ENCODE data around the gene HOOK2.
"Not testable (repeated sequence)": the region's sequence is repeated elsewhere in the genome, so short reads cannot be mapped to it uniquely, and the experiment has no call there.

The HOOK2 gene

GRCh38 chr19:12727745-12728433 lies 47.5 kb downstream of the HOOK2 start:
- Histone ChIP-seq H3K9me3 (ENCODE audit: control insufficient read depth, low read length) (no peaks in the 10 kb centered on the region), H3K4me3 (ENCODE audit: low read length) (no peak overlapping the region), H3K9ac (ENCODE audit: low read length) (no peak overlapping the region), H3K36me3 (ENCODE audit: control insufficient read depth, insufficient read depth, low read length) (no peaks in the 10 kb centered on the region), H3K4me1 (ENCODE audit: control insufficient read depth, insufficient read depth, low read length) (peaks cover 28% of the 10 kb centered on the region), H3K27me3 (ENCODE audit: control insufficient read depth, insufficient read depth, low read length) (no peaks in the 10 kb centered on the region)

- Histone ChIP-seq H3K4me1 (ENCODE audit: control insufficient read depth, insufficient read depth, low read length) (peaks cover 22% of the 10 kb centered on the region), H3K4me3 (ENCODE audit: low read length) (no peak overlapping the region), H3K36me3 (ENCODE audit: control insufficient read depth, insufficient read depth, low read length) (no peaks in the 10 kb centered on the region)
Measured at GRCh38 chr19:12726988-12727316, 48.4 kb downstream of the HOOK2 start.

GRCh38 chr19:12725612-12726011 lies 49.7 kb downstream of the HOOK2 start:
- peaks cover 19% of the 10 kb centered on the region for H3K4me1 ChIP-seq (ENCODE audit: control insufficient read depth, insufficient read depth, low read length)
- not testable (repeated sequence) for H3K27me3 ChIP-seq (ENCODE audit: control insufficient read depth, insufficient read depth, low read length); H3K9ac ChIP-seq (ENCODE audit: low read length); H3K9me3 ChIP-seq (ENCODE audit: control insufficient read depth, low read length); H3K36me3 ChIP-seq (ENCODE audit: control insufficient read depth, insufficient read depth, low read length); H3K4me3 ChIP-seq (ENCODE audit: low read length)

More at GRCh38 chr19:12726988-12727316, 48.4 kb downstream of the HOOK2 start:
- no peak overlapping the region for H3K9ac ChIP-seq (ENCODE audit: low read length)
- H3K9me3 ChIP-seq (ENCODE audit: control insufficient read depth, low read length): no peaks in the 10 kb centered on the region
- H3K27me3 ChIP-seq (ENCODE audit: control insufficient read depth, insufficient read depth, low read length): no peaks in the 10 kb centered on the region

- Histone ChIP-seq H3K4me3 (ENCODE audit: low read length) (peak within 1 kb of the TSS; percentile 62), H3K9me3 (ENCODE audit: control insufficient read depth, low read length) (no peaks in the 10 kb centered on the region), H3K9ac (ENCODE audit: low read length) (peak within 1 kb of the TSS; percentile 74), H3K36me3 (ENCODE audit: control insufficient read depth, insufficient read depth, low read length) (no peaks in the 10 kb centered on the region), H3K27me3 (ENCODE audit: control insufficient read depth, insufficient read depth, low read length) (no peaks in the 10 kb centered on the region), H3K4me1 (ENCODE audit: control insufficient read depth, insufficient read depth, low read length) (peaks cover 19% of the 10 kb centered on the region)
Measured at GRCh38 chr19:12723641-12724426, 51.5 kb downstream of the HOOK2 start, which contains the start of gene TNPO2. TSS of gene TNPO2 (minus strand) at chr19:12723932. CDS start at chr19:12720977, 2,955 bp downstream.

GRCh38 chr19:12723381-12723640 lies 52.0 kb downstream of the HOOK2 start:
- Histone ChIP-seq H3K27me3 (ENCODE audit: control insufficient read depth, insufficient read depth, low read length) (no peaks in the 10 kb centered on the region), H3K9me3 (ENCODE audit: control insufficient read depth, low read length) (no peaks in the 10 kb centered on the region), H3K4me1 (ENCODE audit: control insufficient read depth, insufficient read depth, low read length) (peaks cover 19% of the 10 kb centered on the region), H3K36me3 (ENCODE audit: control insufficient read depth, insufficient read depth, low read length) (no peaks in the 10 kb centered on the region), H3K9ac (ENCODE audit: low read length) (peak overlapping the region; percentile 74), H3K4me3 (ENCODE audit: low read length) (peak overlapping the region; percentile 62)

- Histone ChIP-seq H3K9ac (ENCODE audit: low read length) (peak overlapping the region; percentile 90), H3K27me3 (ENCODE audit: control insufficient read depth, insufficient read depth, low read length) (no peaks in the 10 kb centered on the region), H3K4me1 (ENCODE audit: control insufficient read depth, insufficient read depth, low read length) (peaks cover 19% of the 10 kb centered on the region), H3K9me3 (ENCODE audit: control insufficient read depth, low read length) (no peaks in the 10 kb centered on the region), H3K36me3 (ENCODE audit: control insufficient read depth, insufficient read depth, low read length) (no peaks in the 10 kb centered on the region), H3K4me3 (ENCODE audit: low read length) (peak overlapping the region; percentile 62)
Measured at GRCh38 chr19:12722566-12723380, 52.6 kb downstream of the HOOK2 start.

- H3K9ac ChIP-seq (ENCODE audit: low read length): peak overlapping the region; percentile 90
- H3K36me3 ChIP-seq (ENCODE audit: control insufficient read depth, insufficient read depth, low read length): no peaks in the 10 kb centered on the region
- H3K27me3 ChIP-seq (ENCODE audit: control insufficient read depth, insufficient read depth, low read length): no peaks in the 10 kb centered on the region
- H3K4me1 ChIP-seq (ENCODE audit: control insufficient read depth, insufficient read depth, low read length): peaks cover 19% of the 10 kb centered on the region
- peak overlapping the region; percentile 87 for H3K4me3 ChIP-seq (ENCODE audit: low read length)
- H3K9me3 ChIP-seq (ENCODE audit: control insufficient read depth, low read length): no peaks in the 10 kb centered on the region
Measured at GRCh38 chr19:12721656-12722565, 53.4 kb downstream of the HOOK2 start.

- Histone ChIP-seq H3K9me3 (ENCODE audit: control insufficient read depth, low read length) (no peaks in the 10 kb centered on the region), H3K4me1 (ENCODE audit: control insufficient read depth, insufficient read depth, low read length) (peaks cover 19% of the 10 kb centered on the region), H3K4me3 (ENCODE audit: low read length) (peak overlapping the region; percentile 87), H3K36me3 (ENCODE audit: control insufficient read depth, insufficient read depth, low read length) (no peaks in the 10 kb centered on the region), H3K27me3 (ENCODE audit: control insufficient read depth, insufficient read depth, low read length) (no peaks in the 10 kb centered on the region), H3K9ac (ENCODE audit: low read length) (peak overlapping the region; percentile 90)
Measured at GRCh38 chr19:12720851-12721655, 54.3 kb downstream of the HOOK2 start.

- H3K9me3 ChIP-seq (ENCODE audit: control insufficient read depth, low read length): no peaks in the 10 kb centered on the region
- peak overlapping the region; percentile 90 for H3K9ac ChIP-seq (ENCODE audit: low read length)
- H3K27me3 ChIP-seq (ENCODE audit: control insufficient read depth, insufficient read depth, low read length): no peaks in the 10 kb centered on the region
- H3K36me3 ChIP-seq (ENCODE audit: control insufficient read depth, insufficient read depth, low read length): no peaks in the 10 kb centered on the region
- peaks cover 19% of the 10 kb centered on the region for H3K4me1 ChIP-seq (ENCODE audit: control insufficient read depth, insufficient read depth, low read length)
- H3K4me3 ChIP-seq (ENCODE audit: low read length): peak overlapping the region; percentile 14
Measured at GRCh38 chr19:12720296-12720695, 55.1 kb downstream of the HOOK2 start.

- no peaks in the 10 kb centered on the region for H3K4me1 ChIP-seq (ENCODE audit: control insufficient read depth, insufficient read depth, low read length)
- H3K4me3 ChIP-seq (ENCODE audit: low read length): no peak overlapping the region
- H3K36me3 ChIP-seq (ENCODE audit: control insufficient read depth, insufficient read depth, low read length): peaks cover 6% of the 10 kb centered on the region
- H3K9ac ChIP-seq (ENCODE audit: low read length): no peak overlapping the region
- H3K9me3 ChIP-seq (ENCODE audit: control insufficient read depth, low read length): no peaks in the 10 kb centered on the region
- no peaks in the 10 kb centered on the region for H3K27me3 ChIP-seq (ENCODE audit: control insufficient read depth, insufficient read depth, low read length)
Measured at GRCh38 chr19:12715929-12716328, 59.4 kb downstream of the HOOK2 start.

GRCh38 chr19:12715102-12715501 lies 60.2 kb downstream of the HOOK2 start:
- Histone ChIP-seq H3K9ac (ENCODE audit: low read length) (no peak overlapping the region), H3K27me3 (ENCODE audit: control insufficient read depth, insufficient read depth, low read length) (no peaks in the 10 kb centered on the region), H3K4me3 (ENCODE audit: low read length) (no peak overlapping the region), H3K9me3 (ENCODE audit: control insufficient read depth, low read length) (no peaks in the 10 kb centered on the region), H3K4me1 (ENCODE audit: control insufficient read depth, insufficient read depth, low read length) (no peaks in the 10 kb centered on the region), H3K36me3 (ENCODE audit: control insufficient read depth, insufficient read depth, low read length) (peaks cover 6% of the 10 kb centered on the region)

Measured in mucosa of stomach (tissue), 1 donor.